H9 (cell line): ENCODE results near the gene CTNNA1. TPM values are rescaled to one million over a fixed set of nuclear protein-coding genes. Genes with fewer than 3 reads are reported as not detected.
"Not testable (repeated sequence)": the region's sequence is repeated elsewhere in the genome, so short reads cannot be mapped to it uniquely, and the experiment has no call there.

Experiments
- DNase-seq: peaks from one replicate; pipeline ENCODE4 v3.0.0-alpha.2; 2017
- H2AFZ ChIP-seq: one replicate; pipeline ENCODE4 v1.6.1; 2013; ENCODE audit warnings: mild to moderate bottlenecking, low read length, control low read depth, moderate library complexity
- H2AK5ac ChIP-seq: 2 replicates; pipeline ENCODE4 v1.6.1; 2013; ENCODE audit warnings: low read length, control low read depth, mixed read lengths; ENCODE audit not compliant: insufficient read length
- H2BK120ac ChIP-seq: one replicate; pipeline ENCODE4 v1.6.1; 2013; ENCODE audit warnings: low read depth, mild to moderate bottlenecking, low read length, control low read depth, inconsistent platforms; ENCODE audit not compliant: poor library complexity, severe bottlenecking
- H2BK12ac ChIP-seq: 2 replicates; pipeline ENCODE4 v1.6.1; 2013; ENCODE audit warnings: low read length, control low read depth, mixed read lengths, low read depth; ENCODE audit not compliant: insufficient read length
- H2BK15ac ChIP-seq: 2 replicates; pipeline ENCODE4 v1.6.1; 2013; ENCODE audit warnings: low read depth, low read length, control low read depth
- H2BK20ac ChIP-seq: one replicate; pipeline ENCODE4 v1.6.1; 2013; ENCODE audit warnings: low read depth, mild to moderate bottlenecking, low read length, control low read depth, inconsistent platforms; ENCODE audit not compliant: poor library complexity, severe bottlenecking
- H2BK5ac ChIP-seq: 2 replicates; pipeline ENCODE4 v1.6.1; 2013; ENCODE audit warnings: low read length, control low read depth, mixed read lengths; ENCODE audit not compliant: insufficient read length
- H3K14ac ChIP-seq: 2 replicates; pipeline ENCODE4 v1.6.1; 2013; ENCODE audit warnings: low read length, control low read depth; ENCODE audit not compliant: insufficient read depth
- H3K18ac ChIP-seq: 2 replicates; pipeline ENCODE4 v1.6.1; 2013; ENCODE audit warnings: low read depth, mild to moderate bottlenecking, mixed read lengths, low read length, control low read depth; ENCODE audit not compliant: insufficient read length
- H3K23ac ChIP-seq: 2 replicates; pipeline ENCODE4 v1.6.1; 2013; ENCODE audit warnings: low read length, control low read depth, mixed read lengths, low read depth; ENCODE audit not compliant: insufficient read length
- H3K23me2 ChIP-seq: 2 replicates; pipeline ENCODE4 v1.6.1; 2013; ENCODE audit warnings: low read depth, mild to moderate bottlenecking, mixed read lengths, low read length, control low read depth; ENCODE audit not compliant: insufficient read length, poor library complexity, severe bottlenecking
- H3K27ac ChIP-seq: 2 replicates; pipeline ENCODE4 v1.5.1; 2013; ENCODE audit warnings: low read length, control low read depth, mixed read lengths, low read depth; ENCODE audit not compliant: insufficient read length
- H3K27me3 ChIP-seq: 2 replicates; pipeline ENCODE4 v1.6.1; 2013; ENCODE audit warnings: low read length, control low read depth, inconsistent platforms; ENCODE audit not compliant: insufficient read depth
- H3K4ac ChIP-seq: 2 replicates; pipeline ENCODE4 v1.6.1; 2013; ENCODE audit warnings: low read depth, mild to moderate bottlenecking, control low read depth, inconsistent platforms, low read length, moderate library complexity
- H3K4me1 ChIP-seq: 2 replicates; pipeline ENCODE4 v1.6.1; 2013; ENCODE audit warnings: low read length, control low read depth, inconsistent platforms; ENCODE audit not compliant: insufficient read depth
- H3K4me2 ChIP-seq: 2 replicates; pipeline ENCODE4 v1.6.1; 2013; ENCODE audit warnings: low read length, control low read depth, mixed read lengths; ENCODE audit not compliant: insufficient read length, insufficient read depth
- H3K56ac ChIP-seq: 2 replicates; pipeline ENCODE4 v1.6.1; 2013; ENCODE audit warnings: low read depth, mild to moderate bottlenecking, mixed read lengths, low read length, control low read depth; ENCODE audit not compliant: insufficient read length
- H3K79me1 ChIP-seq: 2 replicates; pipeline ENCODE4 v1.6.1; 2013; ENCODE audit warnings: low read depth, mild to moderate bottlenecking, moderate library complexity, low read length, control low read depth, inconsistent platforms; ENCODE audit not compliant: insufficient read depth, poor library complexity, severe bottlenecking
- H3K79me2 ChIP-seq: 2 replicates; pipeline ENCODE4 v1.6.1; 2013; ENCODE audit warnings: low read length, control low read depth, inconsistent platforms; ENCODE audit not compliant: insufficient read depth
- H3K9ac ChIP-seq: 2 replicates; pipeline ENCODE4 v1.6.1; 2013; ENCODE audit warnings: low read length, control low read depth, mixed read lengths; ENCODE audit not compliant: insufficient read length; ENCODE audit errors: extremely low read depth
- H3K9me3 ChIP-seq: one replicate; pipeline ENCODE4 v1.6.1; 2013; ENCODE audit warnings: low read depth, low read length, inconsistent platforms; ENCODE audit not compliant: control insufficient read depth
- H3T11ph ChIP-seq: one replicate; pipeline ENCODE4 v1.6.1; 2013; ENCODE audit warnings: mild to moderate bottlenecking, low read length, control low read depth, inconsistent platforms
- H4K20me1 ChIP-seq: one replicate; pipeline ENCODE4 v1.6.1; 2013; ENCODE audit not compliant: control insufficient read depth, insufficient read length, insufficient read depth
- H4K5ac ChIP-seq: 2 replicates; pipeline ENCODE4 v1.6.1; 2013; ENCODE audit warnings: low read depth, mild to moderate bottlenecking, mixed read lengths, low read length, control low read depth; ENCODE audit not compliant: insufficient read length
- H4K8ac ChIP-seq: replicated peaks from 2 replicates; pipeline ENCODE4 v1.6.1; 2013; ENCODE audit warnings: low read length, control low read depth, mixed read lengths, low read depth; ENCODE audit not compliant: insufficient read length
- H4K91ac ChIP-seq: 2 replicates; pipeline ENCODE4 v1.6.1; 2013; ENCODE audit warnings: low read depth, mild to moderate bottlenecking, moderate library complexity, mixed read lengths, low read length, control low read depth; ENCODE audit not compliant: insufficient read length
- H3K27ac Mint-ChIP-seq, 3 experiments: 2 replicates in 2 of 3; 3 replicates in 1 of 3; pipeline ENCODE4 v1.8.0; 2020 to 2021; ENCODE audit warnings: mixed read lengths in 3 of 3, mild to moderate bottlenecking in 1 of 3, moderate library complexity in 1 of 3
- H3K27me3 Mint-ChIP-seq: 2 replicates; pipeline ENCODE4 v1.8.0; 2021; ENCODE audit warnings: low read depth, mild to moderate bottlenecking, moderate library complexity, mixed read lengths
- H3K36me3 Mint-ChIP-seq, 3 experiments: 2 replicates in 2 of 3; 3 replicates in 1 of 3; pipeline ENCODE4 v1.8.0; 2020 to 2021; ENCODE audit warnings: low read depth in 3 of 3, mixed read lengths in 3 of 3; ENCODE audit not compliant: insufficient read depth in 1 of 3
- H3K4me1 Mint-ChIP-seq, 2 experiments: 2 replicates each; pipeline ENCODE4 v1.8.0; 2020; ENCODE audit warnings: mixed read lengths in 2 of 2
- H3K4me3 Mint-ChIP-seq, 2 experiments: 2 replicates in 1 of 2; 3 replicates in 1 of 2; pipeline ENCODE4 v1.8.0; 2020 to 2021; ENCODE audit warnings: mild to moderate bottlenecking in 2 of 2, mixed read lengths in 2 of 2, moderate library complexity in 1 of 2
- H3K9me3 Mint-ChIP-seq, 2 experiments: 2 replicates in 1 of 2; 3 replicates in 1 of 2; pipeline ENCODE4 v1.8.0; 2020; ENCODE audit warnings: mild to moderate bottlenecking in 2 of 2, mixed read lengths in 2 of 2, moderate library complexity in 1 of 2
- CTCF ChIP-seq: fragments of 200-600 bp; sonication (generic); conservative IDR thresholded peaks from 3 replicates; pipeline ENCODE4 v1.8.0; 2021; ENCODE audit warnings: antibody characterized with exemption, mild to moderate bottlenecking
- WGBS: extraction: QIAGEN DNeasy Blood & Tissue Kit; methylation state at CpG from one replicate; pipeline ENCODE4 v1.1.7; 2013; ENCODE audit warnings: missing lambda C conversion rate, low lambda C conversion rate, mixed read lengths; ENCODE audit not compliant: insufficient read length; ENCODE audit errors: extremely low coverage; 5-methylcytosine and 5-hydroxymethylcytosine counted together
- total RNA-seq: library from RNA; stranded (reverse); gene quantifications from 2 replicates; pipeline ENCODE4 v1.2.1, GENCODE V29; 2021

Gene CTNNA1
- total RNA-seq, 1 experiment from 2014 or later = 354 TPM

GRCh38 chr5:138748630-138749081 is 4.6 kb upstream of the CTNNA1 start:
- Histone ChIP-seq H3K4me2 (no peak overlapping the region), H2AFZ (no peak overlapping the region), H3K9ac (no peak overlapping the region), H3K4me1 (no peaks in the 10 kb centered on the region; the same call in 1 of the 2 replicates), H4K5ac (no peak overlapping the region), H4K91ac (no peak overlapping the region), H3K18ac (no peak overlapping the region), H3K79me2 (no peaks in the 10 kb centered on the region), H3K4ac (no peak overlapping the region), H3K9me3 (no peaks in the 10 kb centered on the region), H3K27ac (no peak overlapping the region), H3K14ac (no peak overlapping the region), H2BK120ac (no peak overlapping the region), H2BK15ac (no peak overlapping the region), H3K23ac (no peak overlapping the region), H2AK5ac (no peak overlapping the region), H3K79me1 (no peaks in the 10 kb centered on the region), H4K8ac (no peak overlapping the region), H2BK5ac (no peak overlapping the region), H3T11ph (no peak overlapping the region), H2BK20ac (no peak overlapping the region), H3K56ac (no peak overlapping the region), H2BK12ac (no peak overlapping the region), H3K27me3 (no peaks in the 10 kb centered on the region), H4K20me1 (no peaks in the 10 kb centered on the region), H3K23me2 (peaks cover 6% of the 10 kb centered on the region)
- WGBS = no CpG with 5 or more reads among the region's 6 CpGs
- H3K4me1 Mint-ChIP-seq = peaks cover 14 to 16% of the 10 kb centered on the region in 2 experiments
- DNase-seq = no peak
- H3K27me3 Mint-ChIP-seq = no peaks in the 10 kb centered on the region
- H3K9me3 Mint-ChIP-seq = no peaks in the 10 kb centered on the region
- H3K4me3 Mint-ChIP-seq = no peak overlapping the region
- H3K36me3 Mint-ChIP-seq = no peaks in the 10 kb centered on the region; a peak in 1 of 7 replicates
- no peak for TF ChIP-seq CTCF
- H3K27ac Mint-ChIP-seq = no peak overlapping the region; a peak in 2 of 7 replicates

GRCh38 chr5:138751344-138751743 is 1.9 kb upstream of the CTNNA1 start:
- H2BK15ac ChIP-seq, H4K8ac ChIP-seq, H3K27me3 ChIP-seq, H3K18ac ChIP-seq, H2BK120ac ChIP-seq, H3K9me3 Mint-ChIP-seq, H4K91ac ChIP-seq, H4K5ac ChIP-seq, H2AK5ac ChIP-seq, H2BK12ac ChIP-seq, H3K4me1 ChIP-seq, H4K20me1 ChIP-seq, H3K14ac ChIP-seq, H3K4me2 ChIP-seq, H3K27me3 Mint-ChIP-seq, H2BK5ac ChIP-seq, H3K27ac Mint-ChIP-seq, H3K56ac ChIP-seq, DNase-seq, H3K4ac ChIP-seq, H3K9ac ChIP-seq, H3K23ac ChIP-seq, H3K27ac ChIP-seq, H3K79me1 ChIP-seq, H2AFZ ChIP-seq, H2BK20ac ChIP-seq, H3K9me3 ChIP-seq, H3T11ph ChIP-seq: not testable (repeated sequence)
- Histone ChIP-seq H3K23me2 (peaks cover 11% of the 10 kb centered on the region), H3K79me2 (peaks cover 23% of the 10 kb centered on the region)
- WGBS = no CpG with 5 or more reads among the region's 2 CpGs
- peaks cover 24 to 30% of the 10 kb centered on the region in 2 experiments for H3K4me1 Mint-ChIP-seq
- H3K36me3 Mint-ChIP-seq = peaks cover 17 to 20% (median 18%) of the 10 kb centered on the region in 3 experiments
- 0 out of 5 replicates have a peak overlapping the region, but pooled peaks of 1 of the 2 experiments have one; percentile 88 for H3K4me3 Mint-ChIP-seq
